Measurements from ENCODE around the gene ZFYVE21.
A peak's percentile ranks its signal among the peaks of the same experiment; 100 is the strongest.

Gene ZFYVE21

GRCh38 chr14:103703433-103704385, 11.9 kb upstream of the ZFYVE21 start:
- H3K4me3 ChIP-seq (ENCODE audit: low read depth, low read length): no peak overlapping the region

GRCh38 chr14:103704708-103705107, 10.9 kb upstream of the ZFYVE21 start:
- no peak overlapping the region for H3K4me3 ChIP-seq (ENCODE audit: low read depth, low read length)
- no peak for DNase-seq (ENCODE audit: low read depth)

More at GRCh38 chr14:103703433-103704385, 11.9 kb upstream of the ZFYVE21 start:
- no peak for DNase-seq (ENCODE audit: low read depth)

- no peak for DNase-seq (ENCODE audit: low read depth)
- no peak overlapping the region for H3K4me3 ChIP-seq (ENCODE audit: low read depth, low read length)
These were observed 10.5 kb upstream of the ZFYVE21 start for GRCh38 chr14:103705118-103705503.

- no peak for DNase-seq (ENCODE audit: low read depth)
- H3K4me3 ChIP-seq (ENCODE audit: low read depth, low read length): no peak overlapping the region
These were observed 9.9 kb upstream of the ZFYVE21 start for GRCh38 chr14:103705504-103706284.

GRCh38 chr14:103706551-103707328, 8.9 kb upstream of the ZFYVE21 start:
- H3K4me3 ChIP-seq (ENCODE audit: low read depth, low read length): no peak overlapping the region
- DNase-seq (ENCODE audit: low read depth): no peak

GRCh38 chr14:103707329-103708263, 8.0 kb upstream of the ZFYVE21 start:
- no peak for DNase-seq (ENCODE audit: low read depth)
- H3K4me3 ChIP-seq (ENCODE audit: low read depth, low read length): no peak overlapping the region

GRCh38 chr14:103708750-103709187, 6.8 kb upstream of the ZFYVE21 start:
- no peak for DNase-seq (ENCODE audit: low read depth)

GRCh38 chr14:103709814-103710213, 5.8 kb upstream of the ZFYVE21 start:
- no peak for DNase-seq (ENCODE audit: low read depth)
- no peak overlapping the region for H3K4me3 ChIP-seq (ENCODE audit: low read depth, low read length)

More at GRCh38 chr14:103708750-103709187, 6.8 kb upstream of the ZFYVE21 start:
- no peak overlapping the region for H3K4me3 ChIP-seq (ENCODE audit: low read depth, low read length)

GRCh38 chr14:103710771-103711377, 4.7 kb upstream of the ZFYVE21 start:
- no peak for DNase-seq (ENCODE audit: low read depth)
- H3K4me3 ChIP-seq (ENCODE audit: low read depth, low read length): no peak overlapping the region

- no peak overlapping the region for H3K4me3 ChIP-seq (ENCODE audit: low read depth, low read length)
- DNase-seq (ENCODE audit: low read depth): no peak
These were observed 3.8 kb upstream of the ZFYVE21 start for GRCh38 chr14:103711516-103712431.

GRCh38 chr14:103712633-103713247, 2.9 kb upstream of the ZFYVE21 start:
- DNase-seq (ENCODE audit: low read depth): no peak
- H3K4me3 ChIP-seq (ENCODE audit: low read depth, low read length): no peak overlapping the region

GRCh38 chr14:103713304-103714062, 2.1 kb upstream of the ZFYVE21 start:
- DNase-seq (ENCODE audit: low read depth): no peak
- H3K4me3 ChIP-seq (ENCODE audit: low read depth, low read length): no peak overlapping the region

GRCh38 chr14:103714063-103714724, 1.4 kb upstream of the ZFYVE21 start:
- peak overlapping the region; percentile 58 for H3K4me3 ChIP-seq (ENCODE audit: low read depth, low read length)
- no peak for DNase-seq (ENCODE audit: low read depth)

- DNase-seq (ENCODE audit: low read depth): no peak
- peak overlapping the region; percentile 76 for H3K4me3 ChIP-seq (ENCODE audit: low read depth, low read length)
These were observed 636 bp downstream of the ZFYVE21 start for GRCh38 chr14:103716091-103716801.

GRCh38 chr14:103716899-103717411, 1.3 kb downstream of the ZFYVE21 start:
- H3K4me3 ChIP-seq (ENCODE audit: low read depth, low read length): peak overlapping the region; percentile 76
- DNase-seq (ENCODE audit: low read depth): no peak

Measured in skeletal muscle cell (primary cell).